Heart right ventricle (tissue), 16 donors: ENCODE results near the gene A1BG. TPM values are rescaled to one million over a fixed set of nuclear protein-coding genes. Genes with fewer than 3 reads are reported as not detected.
A peak's percentile ranks its signal among the peaks of the same experiment; 100 is the strongest.

Source experiments
- ATAC-seq, 8 donors: fragments of 200-7000 bp; cut with Tn5 transposase; one replicate each; pipeline ENCODE4 v1.9.1; 2020; ENCODE audit warnings: mild to moderate bottlenecking in 8 of 8, moderate library complexity in 8 of 8, moderate number of reproducible peaks in 1 of 8
- DNase-seq, 2 donors: peaks; one replicate each; pipeline ENCODE4 v3.0.0-alpha.2; 2020
- H3K27ac ChIP-seq, 10 donors: fragments of 200-600 bp; sonication (generic) in 2 of 10; one replicate each; pipeline versions ENCODE4 v1.5.0 to v1.8.0; 2020 to 2022; ENCODE audit warnings: mild to moderate bottlenecking in 3 of 10
- H3K27me3 ChIP-seq, 7 donors: fragments of 200-600 bp; one replicate each; pipeline ENCODE4 v1.8.0; 2021 to 2022; ENCODE audit warnings: mild to moderate bottlenecking in 2 of 7
- H3K36me3 ChIP-seq, 9 donors: fragments of 200-600 bp; sonication (generic) in 1 of 9; one replicate each; pipeline versions ENCODE4 v1.5.0 to v1.8.0; 2020 to 2022; ENCODE audit warnings: mild to moderate bottlenecking in 2 of 9
- H3K4me1 ChIP-seq, 9 donors: fragments of 200-600 bp; sonication (generic) in 1 of 9; one replicate each; pipeline versions ENCODE4 v1.5.0 to v1.8.0; 2020 to 2022; ENCODE audit warnings: mild to moderate bottlenecking in 4 of 9
- H3K4me3 ChIP-seq, 10 donors: fragments of 200-600 bp; sonication (generic) in 2 of 10; one replicate each; pipeline versions ENCODE4 v1.5.0 to v1.8.0; 2020 to 2022; ENCODE audit warnings: mild to moderate bottlenecking in 7 of 10, moderate library complexity in 2 of 10
- H3K9me3 ChIP-seq, 11 donors: fragments of 200-600 bp in 10 of 11; sonication (generic) in 2 of 11; one replicate each; pipeline versions ENCODE4 v1.5.0 to v1.8.0; 2013 to 2022; ENCODE audit warnings: mild to moderate bottlenecking in 2 of 11, control low read depth in 1 of 11, moderate library complexity in 1 of 11
- CTCF ChIP-seq, 9 donors: fragments of 200-600 bp; sonication (generic) in 2 of 9; IDR thresholded peaks; one replicate each; pipeline versions ENCODE4 v1.5.0 to v1.8.0; 2021 to 2022; ENCODE audit warnings: antibody characterized with exemption in 9 of 9, mild to moderate bottlenecking in 5 of 9, moderate library complexity in 1 of 9
- WGBS, 2 donors: extraction: QIAGEN DNeasy Blood & Tissue Kit; methylation state at CpG; one replicate each; pipeline ENCODE4 v1.1.7; 2013; ENCODE audit warnings: inconsistent platforms in 1 of 2; 5-methylcytosine and 5-hydroxymethylcytosine counted together
- intact Hi-C, 10 donors: fragments of 100-400 bp; cut with DNase I; formaldehyde crosslinking; loops; one replicate each; pipeline versions ENCODE4 v1.11.1 to v1.14.2; 2022
- polyA plus RNA-seq, 2 donors: library from polyadenylated mRNA; stranded (reverse); fragments of 200-250 nt; gene quantifications; one replicate each; pipeline ENCODE4 v1.2.3, GENCODE V29; 2013
- total RNA-seq, 10 donors: library from RNA; stranded (reverse); fragmentation: NEBNext Ultra II Directional in 3 of 10; extraction: Animal tissue kit (Norgen Biotek cat#: 25700) in 3 of 10; gene quantifications; one replicate each; pipeline versions ENCODE4 v1.2.1 to v1.2.4, GENCODE V29; 2021 to 2023
- donor health status: Arrhythmogenic right ventricular cardiomyopathy.
- donor health status: ischemic (EF 13 %, LVEDD 7.1; RV severe dilation, severe dysfunction).
- donor health status: healthy with polysubstance abuse.
- donor health status: DM: no; HTN: yes; CAD: no.
- donor health status: DM: no; HTN: no; CAD: no.
- donor health status: ischemic (EF 25% LVEDD 6.9; RV normal size, moderate dysfunction).
- donor health status: ischemic (EF 25% LVEDD 5.7; RV mildly dilated, moderate dysfunction).
- donor health status: healthy.
- donor health status: DM: yes; HTN: yes; CAD: no.
- donor health status: Ischemic cardiomyopathy.
- donor health status: ischemic (EF 35%, LVEDD 5.7; RV mildly dilated, moderate dysfunction).
- donor health status: nonischemic (EF 11% LVEDD 7.7; RV severe dilation, severe dysfunction).
- donor health status: DM: yes; HTN: yes; CAD: no.
- donor health status: PGD.
- donor health status: ischemic (EF 29% LVEDD 5.4; RV normal size, mild dysfunction).
- donor health status: nonischemic (EF 23%, LVEDD 6.1; RV moderate dilation, normal function).

The A1BG gene
- total and polyA plus RNA-seq, 12 donors: 0.80 to 9.6 (median 2.6) TPM

- DNase-seq (no peak), ATAC-seq (peak in 6 of 8 donors; percentile 1 to 63 (median 16))
- intact Hi-C loops: loop anchor here in 2 of 10 donors (2.0 to 5.0 kb wide), 2 partner anchors 60 to 144 kb away; partner anchors contain the start of genes RPS5 (in 1 of the 2) and ZNF274 (in 1 of the 2)
- TF ChIP-seq CTCF (IDR thresholded peaks at IDR 0.05): no peak
- Histone ChIP-seq H3K9me3 (no peaks in the 10 kb centered on the region), H3K36me3 (peaks cover 0 to 14% (median 0%) of the 10 kb centered on the region in 9 donors), H3K4me3 (peak overlapping the region; percentile 52 to 79 (median 71)), H3K4me1 (peaks cover 10 to 33% (median 26%) of the 10 kb centered on the region in 9 donors), H3K27me3 (no peaks in the 10 kb centered on the region), H3K27ac (peak overlapping the region in 9 of 10 donors; percentile 83 to 96 (median 93))
- 3 to 6% methylated on average over 9 of the region's 9 CpGs for WGBS, 2 donors
Observed at GRCh38 chr19:58326501-58326913, 26.8 kb downstream of the A1BG start.

- no peak for TF ChIP-seq CTCF (IDR thresholded peaks at IDR 0.05)
- 93% methylated on average over 6 of the region's 6 CpGs for WGBS, 2 donors
- Histone ChIP-seq H3K9me3 (no peaks in the 10 kb centered on the region), H3K27me3 (no peaks in the 10 kb centered on the region), H3K4me1 (peaks cover 10 to 32% (median 26%) of the 10 kb centered on the region in 9 donors), H3K27ac (no peak overlapping the region), H3K36me3 (peaks cover 0 to 14% (median 0%) of the 10 kb centered on the region in 9 donors), H3K4me3 (peak overlapping the region in 6 of 10 donors; percentile 64 to 79 (median 75))
- intact Hi-C loops: loop anchor here in 2 of 10 donors (2.0 to 5.0 kb wide), 2 partner anchors 61 to 143 kb away; partner anchors contain the start of genes RPS5 (in 1 of the 2) and ZNF274 (in 1 of the 2)
- DNase-seq: no peak
- ATAC-seq: no peak
Observed at GRCh38 chr19:58325311-58326022, 27.8 kb downstream of the A1BG start.

- WGBS, 2 donors: 91 to 92% methylated on average over 10 of the region's 10 CpGs
- Histone ChIP-seq H3K27me3 (no peaks in the 10 kb centered on the region), H3K36me3 (peaks cover 0 to 48% (median 14%) of the 10 kb centered on the region in 9 donors), H3K4me1 (no peaks in the 10 kb centered on the region), H3K4me3 (no peak overlapping the region), H3K27ac (no peak overlapping the region), H3K9me3 (no peaks in the 10 kb centered on the region)
- TF ChIP-seq CTCF (IDR thresholded peaks at IDR 0.05): no peak
- ATAC-seq (peak in 1 of 8 donors; percentile 20), DNase-seq (no peak)
- intact Hi-C loops: loop anchor here in 1 of 10 donors (10.0 kb wide), 1 partner anchor 134 kb away; the partner anchor contains the start of gene ZNF274
Observed at GRCh38 chr19:58319241-58319640, 34.1 kb downstream of the A1BG start.

GRCh38 chr19:58318297-58318696, 35.0 kb downstream of the A1BG start:
- ATAC-seq (no peak), DNase-seq (no peak)
- no peak for TF ChIP-seq CTCF (IDR thresholded peaks at IDR 0.05)
- no peak overlapping the region for H3K27ac ChIP-seq
- no peaks in the 10 kb centered on the region for H3K27me3 ChIP-seq
- intact Hi-C loops: loop anchor here in 1 of 10 donors (10.0 kb wide), 1 partner anchor 133 kb away; the partner anchor contains the start of gene ZNF274
- H3K9me3 ChIP-seq: no peaks in the 10 kb centered on the region
- H3K36me3 ChIP-seq: peaks cover 0 to 57% (median 21%) of the 10 kb centered on the region in 9 donors
- WGBS, 2 donors: 82 to 84% methylated on average over 4 of the region's 4 CpGs
- no peak overlapping the region for H3K4me3 ChIP-seq
- no peaks in the 10 kb centered on the region for H3K4me1 ChIP-seq
